Measurements from ENCODE around the gene PPP2R1A.

PPP2R1A gene

DNA sequence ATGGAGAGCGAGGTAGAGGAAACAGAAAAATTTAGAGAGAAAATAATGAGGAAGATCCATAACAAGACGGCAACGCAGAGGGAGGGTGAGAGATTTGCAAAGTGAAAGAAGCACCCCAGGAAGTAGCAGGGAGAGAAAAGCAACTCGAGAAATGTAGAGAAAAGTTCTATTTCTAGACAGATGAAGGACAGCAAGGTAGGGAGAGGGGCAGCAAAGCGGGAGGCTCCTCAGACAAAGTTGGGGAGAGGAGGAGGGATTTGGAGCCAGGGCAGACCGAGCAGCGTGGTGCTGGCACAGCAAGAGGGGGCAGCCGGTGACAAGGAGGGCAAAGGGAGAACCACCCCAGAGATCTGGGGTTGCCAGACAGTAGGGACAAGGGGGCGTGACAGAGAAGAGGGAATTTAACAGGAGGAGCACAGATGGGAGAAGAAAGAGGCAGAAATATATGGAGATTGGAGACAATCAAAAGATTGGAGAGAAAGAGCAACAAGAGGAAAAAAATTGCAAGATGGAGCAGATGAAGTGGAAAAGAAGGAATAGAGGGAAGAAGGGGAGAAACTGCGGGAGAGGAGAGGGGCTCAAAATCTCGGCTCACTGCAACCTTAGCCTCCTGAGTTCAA, 80.5 kb downstream of the PPP2R1A start:
- TF ChIP-seq, protein P1, sequence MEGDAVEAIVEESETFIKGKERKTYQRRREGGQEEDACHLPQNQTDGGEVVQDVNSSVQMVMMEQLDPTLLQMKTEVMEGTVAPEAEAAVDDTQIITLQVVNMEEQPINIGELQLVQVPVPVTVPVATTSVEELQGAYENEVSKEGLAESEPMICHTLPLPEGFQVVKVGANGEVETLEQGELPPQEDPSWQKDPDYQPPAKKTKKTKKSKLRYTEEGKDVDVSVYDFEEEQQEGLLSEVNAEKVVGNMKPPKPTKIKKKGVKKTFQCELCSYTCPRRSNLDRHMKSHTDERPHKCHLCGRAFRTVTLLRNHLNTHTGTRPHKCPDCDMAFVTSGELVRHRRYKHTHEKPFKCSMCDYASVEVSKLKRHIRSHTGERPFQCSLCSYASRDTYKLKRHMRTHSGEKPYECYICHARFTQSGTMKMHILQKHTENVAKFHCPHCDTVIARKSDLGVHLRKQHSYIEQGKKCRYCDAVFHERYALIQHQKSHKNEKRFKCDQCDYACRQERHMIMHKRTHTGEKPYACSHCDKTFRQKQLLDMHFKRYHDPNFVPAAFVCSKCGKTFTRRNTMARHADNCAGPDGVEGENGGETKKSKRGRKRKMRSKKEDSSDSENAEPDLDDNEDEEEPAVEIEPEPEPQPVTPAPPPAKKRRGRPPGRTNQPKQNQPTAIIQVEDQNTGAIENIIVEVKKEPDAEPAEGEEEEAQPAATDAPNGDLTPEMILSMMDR (IDR thresholded peaks at IDR 0.05; ENCODE audit: insufficient read depth, low read depth, low read length, missing control alignments) = no peak
- peak; percentile 2 for DNase-seq (ENCODE audit: low read depth)
- peak overlapping the region; percentile 99 for H3K4me3 ChIP-seq (ENCODE audit: low read length)

DNA sequence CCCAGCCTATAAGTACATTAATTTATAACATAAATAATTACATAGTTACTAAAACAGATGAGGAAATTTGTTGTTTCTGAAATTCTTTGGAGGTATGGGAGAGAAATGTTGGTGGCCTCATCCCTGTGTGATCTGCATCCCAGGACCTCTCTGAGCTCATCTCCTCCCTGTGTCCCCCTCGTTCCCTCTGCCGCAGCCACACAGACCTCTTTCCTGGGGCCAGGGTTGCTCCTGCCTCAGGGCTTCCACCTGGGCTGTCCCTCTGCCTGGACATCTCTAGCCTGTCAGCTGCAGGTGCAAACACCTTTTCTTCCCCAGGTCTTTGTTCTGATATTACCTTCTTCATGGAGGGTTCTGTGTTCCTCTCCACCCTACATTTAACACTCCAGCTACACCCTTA, 83.4 kb downstream of the PPP2R1A start:
- DNase-seq (ENCODE audit: low read depth) = no peak
- TF ChIP-seq, protein P1 (IDR thresholded peaks at IDR 0.05; ENCODE audit: insufficient read depth, low read depth, low read length, missing control alignments) = no peak
- no peak overlapping the region for H3K4me3 ChIP-seq (ENCODE audit: low read length)

DNA sequence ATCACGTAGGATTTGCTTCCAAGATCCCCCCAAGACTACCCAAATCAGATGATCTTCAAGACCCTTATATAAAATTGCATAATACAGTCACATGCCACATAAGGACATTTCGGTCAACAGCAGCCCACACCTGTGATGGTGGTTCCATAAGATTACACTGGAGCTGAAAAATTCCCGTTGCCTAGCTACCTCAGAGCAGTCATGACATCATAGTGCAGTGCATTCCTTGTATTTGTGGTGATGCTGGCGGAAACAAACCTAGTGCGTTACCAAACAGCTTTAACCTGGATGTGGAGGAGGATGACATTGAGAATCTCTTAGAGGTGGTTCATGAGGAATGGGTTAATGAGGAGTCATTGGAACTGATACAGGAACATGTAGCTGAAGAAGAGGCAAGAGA, 84.3 kb downstream of the PPP2R1A start:
- TF ChIP-seq, protein P1 (IDR thresholded peaks at IDR 0.05; ENCODE audit: insufficient read depth, low read depth, low read length, missing control alignments) = no peak

DNA sequence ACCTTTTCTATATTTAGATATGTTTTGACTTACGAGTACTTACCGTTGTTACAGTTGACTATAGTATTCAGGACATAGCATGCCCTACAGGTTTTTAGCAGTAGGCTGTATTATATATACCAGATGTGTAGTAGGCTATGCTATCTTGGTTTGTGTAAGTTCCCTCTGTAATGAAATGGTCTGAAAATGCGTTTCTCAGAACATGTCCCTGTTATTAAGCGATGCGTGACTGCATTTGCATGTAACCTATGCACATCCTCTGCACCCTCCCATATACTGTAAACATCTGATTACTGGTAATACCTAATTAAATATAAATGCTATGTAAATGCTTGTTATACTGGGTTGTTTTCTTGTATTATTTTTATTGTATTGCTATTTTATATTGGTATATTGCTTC, 86.1 kb downstream of the PPP2R1A start:
- DNase-seq (ENCODE audit: low read depth) = no peak
- no peak overlapping the region for H3K4me3 ChIP-seq (ENCODE audit: low read length)
- TF ChIP-seq, protein P1 (IDR thresholded peaks at IDR 0.05; ENCODE audit: insufficient read depth, low read depth, low read length, missing control alignments) = no peak

More for the DNA sequence above, 84.3 kb downstream of the PPP2R1A start:
- no peak overlapping the region for H3K4me3 ChIP-seq (ENCODE audit: low read length)
- DNase-seq (ENCODE audit: low read depth) = no peak

DNA sequence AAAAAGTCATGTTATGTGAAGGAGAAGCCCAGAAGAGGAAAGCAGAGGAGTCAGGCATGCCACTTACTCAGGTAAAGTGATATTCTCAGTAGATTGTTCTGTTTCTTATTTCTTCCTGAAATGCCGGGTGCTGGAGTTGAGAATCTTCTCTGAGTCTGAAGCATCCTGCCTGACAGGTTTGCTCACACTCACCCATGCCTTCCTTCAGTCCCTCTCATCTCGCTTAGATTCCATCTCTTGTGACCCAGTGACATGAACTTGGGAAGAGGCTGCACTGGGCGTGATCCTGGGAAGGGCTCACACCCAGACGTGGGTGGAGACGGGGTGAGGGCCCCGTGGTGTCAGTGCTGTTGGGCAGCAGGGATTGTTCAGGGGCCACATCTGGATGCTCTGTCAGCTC, 87.6 kb downstream of the PPP2R1A start:
- no peak overlapping the region for H3K4me3 ChIP-seq (ENCODE audit: low read length)
- DNase-seq (ENCODE audit: low read depth) = peak; percentile 14
- TF ChIP-seq, protein P1 (IDR thresholded peaks at IDR 0.05; ENCODE audit: insufficient read depth, low read depth, low read length, missing control alignments) = no peak
